Mucosa of stomach (tissue), 1 donor: ENCODE measurements around the gene PRDX5.
A peak's percentile ranks its signal among the peaks of the same experiment; 100 is the strongest.

Experiments used
- H3K27me3 ChIP-seq: one replicate; pipeline ENCODE4 v1.7.0; 2013; ENCODE audit warnings: mild to moderate bottlenecking, low read length; ENCODE audit not compliant: control insufficient read depth, insufficient read depth
- H3K36me3 ChIP-seq: one replicate; pipeline ENCODE4 v1.7.0; 2013; ENCODE audit warnings: low read length; ENCODE audit not compliant: control insufficient read depth, insufficient read depth
- H3K4me1 ChIP-seq: one replicate; pipeline ENCODE4 v1.7.0; 2013; ENCODE audit warnings: mild to moderate bottlenecking, low read length; ENCODE audit not compliant: control insufficient read depth, insufficient read depth
- H3K4me3 ChIP-seq: one replicate; pipeline ENCODE4 v1.7.0; 2013; ENCODE audit warnings: low read length
- H3K9ac ChIP-seq: one replicate; pipeline ENCODE4 v1.7.0; 2013; ENCODE audit warnings: mild to moderate bottlenecking, low read length, moderate library complexity
- H3K9me3 ChIP-seq: one replicate; pipeline ENCODE4 v1.7.0; 2013; ENCODE audit warnings: mild to moderate bottlenecking, low read length, moderate library complexity; ENCODE audit not compliant: control insufficient read depth
- donor health status: Pancreatic carcinoma.

The PRDX5 gene

GRCh38 chr11:64339286-64339685 lies 21.4 kb downstream of the PRDX5 start:
- Histone ChIP-seq H3K4me3 (no peak overlapping the region), H3K36me3 (no peaks in the 10 kb centered on the region)

DNA sequence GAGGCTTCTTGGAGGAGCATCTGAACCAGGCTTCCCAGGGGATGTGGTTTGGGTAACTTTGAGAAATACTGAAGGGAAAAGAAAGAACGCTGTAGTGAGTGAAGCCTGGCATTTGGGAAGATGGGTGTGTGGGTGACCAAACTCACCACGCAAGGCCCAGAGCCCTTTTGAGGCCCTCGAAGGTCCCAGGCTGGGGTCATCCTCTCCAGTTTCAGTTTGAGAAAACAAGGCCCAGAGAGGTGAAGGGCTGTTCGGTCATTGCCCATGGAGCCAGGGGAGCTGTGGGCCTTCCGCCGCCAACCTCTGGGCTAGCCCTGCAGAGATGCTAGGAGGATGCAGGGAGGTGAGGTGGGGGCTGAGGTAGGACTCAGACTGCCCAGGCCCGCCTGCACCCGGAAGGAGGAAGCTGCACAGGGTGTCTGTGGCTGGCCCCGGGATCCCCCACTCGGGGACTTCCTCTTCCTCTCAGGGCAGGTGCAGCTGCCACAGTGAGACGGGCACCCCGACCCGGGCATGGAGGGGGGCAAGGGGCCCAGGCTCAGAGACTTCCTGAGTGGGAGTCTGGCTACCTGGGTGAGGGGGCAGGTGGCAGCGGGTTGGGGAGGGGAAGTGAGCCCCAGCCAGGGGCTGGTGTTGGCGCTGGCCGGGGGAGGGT lies 22.0 kb downstream of the PRDX5 start, which contains the start of gene CCDC88B:
CCDC88B (plus strand) TSS at position 451 of the 655 bp plus-strand sequence; CDS start at position 514, 63 bp downstream.
- peaks cover 24% of the 10 kb centered on the region for H3K4me1 ChIP-seq
- H3K36me3 ChIP-seq: no peaks in the 10 kb centered on the region
- no peak within 1 kb of the TSS for H3K4me3 ChIP-seq
- no peak within 1 kb of the TSS for H3K9ac ChIP-seq
- no peaks in the 10 kb centered on the region for H3K27me3 ChIP-seq
- H3K9me3 ChIP-seq: no peaks in the 10 kb centered on the region

More at GRCh38 chr11:64339286-64339685, 21.4 kb downstream of the PRDX5 start:
- no peaks in the 10 kb centered on the region for H3K9me3 ChIP-seq
- H3K9ac ChIP-seq: no peak overlapping the region
- H3K4me1 ChIP-seq: peaks cover 30% of the 10 kb centered on the region
- no peaks in the 10 kb centered on the region for H3K27me3 ChIP-seq

DNA sequence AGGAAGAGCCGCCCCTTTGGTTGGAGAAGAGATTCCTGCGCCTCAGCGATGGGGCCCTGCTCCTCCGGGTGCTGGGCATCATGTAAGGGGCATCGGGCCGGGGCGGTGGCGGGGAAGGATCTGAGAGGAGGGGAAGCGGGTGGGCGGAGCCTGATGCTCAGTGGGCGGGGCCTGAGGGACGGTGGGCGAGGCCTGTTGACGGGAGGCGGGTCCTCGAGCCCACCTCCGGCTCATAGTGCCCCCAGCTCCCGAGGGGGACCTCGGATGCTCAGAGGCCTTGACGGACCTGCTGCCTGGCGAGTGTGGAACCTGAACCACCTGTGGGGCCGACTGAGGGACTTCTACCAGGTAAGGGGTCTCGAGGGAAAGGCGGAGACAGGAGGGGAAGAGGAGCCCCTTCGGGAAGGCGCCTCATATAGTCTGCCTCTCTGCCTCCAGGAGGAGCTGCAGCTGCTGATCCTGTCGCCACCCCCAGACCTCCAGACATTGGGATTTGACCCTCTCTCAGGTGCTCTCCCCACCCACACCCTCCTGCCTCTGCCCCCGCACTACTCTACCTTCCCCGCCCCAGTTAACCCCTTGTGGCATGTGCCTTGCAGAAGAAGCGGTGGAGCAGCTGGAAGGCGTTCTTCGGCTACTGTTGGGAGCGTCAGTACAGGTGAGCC lies 22.9 kb downstream of the PRDX5 start:
- H3K9me3 ChIP-seq: no peaks in the 10 kb centered on the region
- no peak overlapping the region for H3K9ac ChIP-seq
- H3K27me3 ChIP-seq: no peaks in the 10 kb centered on the region
- peaks cover 20% of the 10 kb centered on the region for H3K4me1 ChIP-seq
- no peaks in the 10 kb centered on the region for H3K36me3 ChIP-seq
- H3K4me3 ChIP-seq: no peak overlapping the region

GRCh38 chr11:64341429-64341828 lies 23.5 kb downstream of the PRDX5 start:
- Histone ChIP-seq H3K4me1 (peaks cover 20% of the 10 kb centered on the region), H3K4me3 (no peak overlapping the region), H3K9ac (no peak overlapping the region), H3K36me3 (no peaks in the 10 kb centered on the region), H3K27me3 (no peaks in the 10 kb centered on the region), H3K9me3 (no peaks in the 10 kb centered on the region)

DNA sequence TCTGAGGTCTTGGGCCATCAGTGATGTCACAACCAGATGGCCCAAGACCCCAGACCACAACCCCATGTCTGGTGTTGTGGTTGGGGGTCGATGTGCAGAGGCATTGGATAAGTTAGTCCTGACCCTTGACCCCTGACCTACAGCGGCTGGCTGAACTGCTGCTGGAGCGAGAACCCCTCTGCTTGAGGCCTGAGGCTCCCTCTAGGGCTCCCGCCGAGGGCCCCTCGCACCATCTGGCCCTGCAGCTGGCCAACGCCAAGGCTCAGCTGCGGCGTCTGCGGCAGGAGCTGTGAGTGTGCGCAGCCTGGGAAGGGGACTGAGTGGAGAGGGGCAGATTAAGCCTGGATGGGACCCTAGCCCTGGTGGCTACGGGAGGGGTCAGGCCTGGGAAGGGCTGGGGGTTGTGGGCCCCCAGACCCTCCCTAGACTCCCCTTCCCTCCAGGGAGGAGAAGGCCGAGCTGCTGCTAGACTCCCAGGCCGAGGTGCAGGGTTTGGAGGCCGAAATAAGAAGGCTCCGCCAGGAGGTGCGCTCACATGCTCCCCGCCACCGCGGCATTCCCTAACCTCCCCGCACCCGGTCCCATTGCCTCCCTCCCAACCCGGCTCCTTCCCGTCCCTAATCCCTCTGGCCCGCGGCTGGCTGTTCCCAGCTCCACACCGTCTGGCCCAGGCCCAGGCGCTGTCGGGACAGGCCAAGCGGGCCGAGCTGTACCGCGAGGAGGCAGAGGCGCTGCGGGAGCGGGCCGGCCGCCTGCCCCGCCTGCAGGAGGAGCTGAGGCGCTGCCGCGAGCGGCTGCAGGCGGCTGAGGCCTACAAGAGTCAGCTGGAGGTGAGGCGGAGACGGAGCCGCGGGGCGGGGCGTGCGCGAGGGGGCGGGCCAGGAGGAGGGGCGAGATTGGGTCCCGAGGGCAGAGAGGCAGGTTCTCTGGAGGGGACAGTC lies 24.2 kb downstream of the PRDX5 start:
- Histone ChIP-seq H3K9ac (peak overlapping the region; percentile 73), H3K4me1 (peaks cover 21% of the 10 kb centered on the region), H3K4me3 (peak overlapping the region; percentile 12), H3K36me3 (no peaks in the 10 kb centered on the region), H3K27me3 (no peaks in the 10 kb centered on the region), H3K9me3 (no peaks in the 10 kb centered on the region)

- H3K9ac ChIP-seq: no peak overlapping the region
- H3K9me3 ChIP-seq: no peaks in the 10 kb centered on the region
- no peak overlapping the region for H3K4me3 ChIP-seq
- no peaks in the 10 kb centered on the region for H3K27me3 ChIP-seq
- H3K36me3 ChIP-seq: no peaks in the 10 kb centered on the region
- peaks cover 30% of the 10 kb centered on the region for H3K4me1 ChIP-seq
These were observed 25.2 kb downstream of the PRDX5 start for GRCh38 chr11:64342869-64343745.

DNA sequence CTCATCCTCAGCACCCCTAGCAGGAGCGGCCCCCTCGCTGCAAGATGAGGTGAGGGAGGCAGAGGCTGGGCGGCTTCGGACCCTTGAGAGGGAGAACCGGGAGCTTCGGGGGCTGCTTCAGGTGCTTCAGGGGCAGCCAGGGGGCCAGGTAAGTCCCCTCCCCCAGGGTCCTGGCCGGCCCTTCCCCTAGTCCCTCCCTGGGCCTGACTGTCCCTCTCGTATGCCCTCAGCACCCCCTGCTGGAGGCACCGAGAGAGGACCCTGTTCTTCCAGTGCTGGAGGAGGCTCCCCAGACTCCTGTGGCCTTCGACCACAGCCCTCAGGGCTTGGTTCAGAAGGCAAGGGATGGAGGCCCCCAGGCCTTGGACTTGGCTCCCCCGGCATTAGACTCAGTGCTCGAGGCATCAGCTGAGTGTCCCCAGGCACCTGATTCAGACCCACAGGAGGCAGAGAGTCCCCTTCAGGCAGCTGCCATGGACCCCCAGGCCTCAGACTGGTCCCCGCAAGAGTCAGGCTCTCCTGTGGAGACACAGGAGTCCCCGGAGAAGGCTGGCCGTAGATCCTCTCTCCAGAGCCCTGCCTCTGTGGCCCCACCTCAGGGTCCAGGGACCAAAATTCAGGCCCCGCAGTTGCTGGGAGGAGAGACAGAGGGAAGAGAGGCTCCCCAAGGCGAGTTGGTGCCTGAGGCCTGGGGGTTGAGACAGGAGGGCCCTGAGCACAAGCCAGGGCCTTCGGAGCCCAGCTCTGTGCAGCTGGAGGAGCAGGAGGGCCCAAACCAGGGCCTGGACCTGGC lies 26.0 kb downstream of the PRDX5 start:
- Histone ChIP-seq H3K9me3 (no peaks in the 10 kb centered on the region), H3K9ac (peak overlapping the region; percentile 23), H3K4me1 (peaks cover 39% of the 10 kb centered on the region), H3K4me3 (no peak overlapping the region), H3K36me3 (no peaks in the 10 kb centered on the region), H3K27me3 (no peaks in the 10 kb centered on the region)

DNA sequence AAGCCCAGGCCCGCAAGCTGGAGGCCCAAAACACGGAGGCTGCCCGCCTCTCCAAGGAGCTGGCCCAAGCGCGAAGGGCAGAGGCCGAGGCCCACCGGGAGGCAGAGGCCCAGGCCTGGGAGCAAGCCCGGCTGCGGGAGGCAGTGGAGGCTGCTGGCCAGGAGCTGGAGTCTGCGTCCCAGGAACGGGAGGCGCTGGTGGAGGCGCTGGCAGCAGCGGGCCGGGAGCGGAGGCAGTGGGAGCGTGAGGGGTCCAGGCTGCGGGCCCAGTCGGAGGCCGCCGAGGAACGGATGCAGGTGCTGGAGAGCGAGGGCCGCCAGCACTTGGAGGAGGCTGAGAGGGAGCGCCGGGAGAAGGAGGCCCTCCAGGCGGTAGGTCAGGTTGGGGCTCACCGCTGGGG lies 26.9 kb downstream of the PRDX5 start:
- no peaks in the 10 kb centered on the region for H3K36me3 ChIP-seq
- peaks cover 39% of the 10 kb centered on the region for H3K4me1 ChIP-seq
- no peaks in the 10 kb centered on the region for H3K27me3 ChIP-seq
- H3K9me3 ChIP-seq: no peaks in the 10 kb centered on the region
- no peak overlapping the region for H3K4me3 ChIP-seq
- H3K9ac ChIP-seq: no peak overlapping the region

DNA sequence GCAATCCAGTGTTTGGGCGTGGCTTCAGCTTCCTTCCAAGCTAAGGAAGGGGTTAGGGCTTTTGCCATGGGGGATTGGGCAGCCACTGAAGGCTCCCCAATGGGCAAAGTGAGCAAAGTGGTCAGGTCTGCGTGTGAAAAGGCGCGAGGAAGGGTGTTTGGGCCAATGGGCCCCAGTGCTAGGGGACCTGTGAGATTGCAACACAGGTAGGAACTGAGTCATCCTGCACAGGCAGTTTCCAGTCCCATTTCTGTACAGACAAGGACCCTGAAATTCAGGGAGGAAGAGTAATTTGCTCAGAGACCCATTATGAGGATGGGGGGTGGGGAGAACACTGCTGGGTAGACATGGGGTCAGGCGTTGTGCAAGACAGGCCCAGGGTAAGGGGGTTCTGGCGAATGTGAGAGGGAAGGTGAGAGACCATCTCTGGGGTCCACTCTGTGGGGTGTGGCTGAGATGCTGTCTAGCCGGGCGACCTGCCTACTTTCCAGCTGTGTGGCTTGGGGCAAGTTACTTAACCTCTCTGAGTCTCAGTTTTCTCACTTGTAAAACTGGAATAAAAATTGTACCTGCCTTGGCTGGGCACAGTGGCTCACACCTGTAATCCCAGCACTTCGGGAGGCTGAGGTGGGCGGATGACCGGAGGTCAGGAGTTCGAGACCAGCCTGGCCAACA lies 29.4 kb downstream of the PRDX5 start:
- Histone ChIP-seq H3K36me3 (no peaks in the 10 kb centered on the region), H3K9me3 (no peaks in the 10 kb centered on the region), H3K4me1 (peaks cover 29% of the 10 kb centered on the region), H3K4me3 (no peak overlapping the region), H3K27me3 (no peaks in the 10 kb centered on the region), H3K9ac (no peak overlapping the region)

- Histone ChIP-seq H3K4me1 (peaks cover 21% of the 10 kb centered on the region), H3K27me3 (no peaks in the 10 kb centered on the region), H3K36me3 (no peaks in the 10 kb centered on the region), H3K9me3 (no peaks in the 10 kb centered on the region), H3K9ac (peak overlapping the region; percentile 15), H3K4me3 (no peak overlapping the region)
These were observed 30.6 kb downstream of the PRDX5 start for GRCh38 chr11:64348383-64349024.
